CD14-positive monocyte (primary cell): Measurements from ENCODE around the gene TEAD1. TPM values are rescaled to one million over a fixed set of nuclear protein-coding genes. Genes with fewer than 3 reads are reported as not detected.

Experiments used
- DNase-seq, 3 donors: peaks; one replicate each; pipeline ENCODE4 v3.0.0-alpha.2; 2011 to 2022
- H2AFZ ChIP-seq: 2 replicates; pipeline ENCODE4 v1.6.0; 2012; ENCODE audit warnings: mild to moderate bottlenecking, low read depth, low read length, inconsistent platforms; ENCODE audit not compliant: insufficient read depth, poor library complexity, severe bottlenecking
- H3K27ac ChIP-seq, 2 donors: 1 replicate in 1 of 2; 2 replicates in 1 of 2; pipeline ENCODE4 v1.5.1; 2012 to 2013; ENCODE audit warnings: low read length in 2 of 2, control low read depth in 1 of 2, inconsistent platforms in 1 of 2, low read depth in 1 of 2, mild to moderate bottlenecking in 1 of 2
- H3K27me3 ChIP-seq, 2 donors: one replicate each; pipeline versions ENCODE4 v1.6.0 to v1.6.1; 2011 to 2013; ENCODE audit warnings: low read length in 2 of 2; ENCODE audit not compliant: control insufficient read depth in 2 of 2, insufficient read depth in 2 of 2
- H3K36me3 ChIP-seq, 2 donors: replicated peaks in 1 of 2; 1 replicate in 1 of 2; 2 replicates in 1 of 2; pipeline versions ENCODE4 v1.5.1 to v1.6.1; 2012 to 2013; ENCODE audit warnings: low read length in 2 of 2, control low read depth in 1 of 2, inconsistent platforms in 1 of 2, mild to moderate bottlenecking in 1 of 2; ENCODE audit not compliant: insufficient read depth in 2 of 2, control insufficient read depth in 1 of 2
- H3K4me1 ChIP-seq, 2 donors: 1 replicate in 1 of 2; 2 replicates in 1 of 2; pipeline versions ENCODE4 v1.5.1 to v1.6.1; 2012 to 2013; ENCODE audit warnings: low read length in 2 of 2, control low read depth in 1 of 2, inconsistent platforms in 1 of 2, mild to moderate bottlenecking in 1 of 2, moderate library complexity in 1 of 2; ENCODE audit not compliant: insufficient read depth in 2 of 2, control insufficient read depth in 1 of 2
- H3K4me2 ChIP-seq: replicated peaks from 2 replicates; pipeline ENCODE3; 2012; ENCODE audit warnings: low read length, moderate library complexity, mild to moderate bottlenecking; ENCODE audit not compliant: poor library complexity, severe bottlenecking; ENCODE audit errors: extremely low read depth
- H3K4me3 ChIP-seq, 3 experiments: fragments of 200-600 bp in 1 of 3; sonication (generic) in 1 of 3; replicated peaks in 1 of 3; 1 replicate in 2 of 3; 2 replicates in 1 of 3; pipeline ENCODE4 v1.5.1; 2011 to 2013; ENCODE audit warnings: low read length in 3 of 3, mild to moderate bottlenecking in 3 of 3, control low read depth in 2 of 3, low read depth in 2 of 3, inconsistent platforms in 1 of 3, moderate library complexity in 1 of 3
- H3K79me2 ChIP-seq: 2 replicates; pipeline ENCODE4 v1.6.0; 2012; ENCODE audit warnings: mild to moderate bottlenecking, control low read depth, inconsistent platforms, low read length, moderate library complexity; ENCODE audit not compliant: insufficient read depth
- H3K9ac ChIP-seq: 2 replicates; pipeline ENCODE4 v1.6.0; 2017; ENCODE audit warnings: low read length, mild to moderate bottlenecking; ENCODE audit not compliant: insufficient read depth, poor library complexity, severe bottlenecking
- H3K9me3 ChIP-seq, 2 donors: replicated peaks in 1 of 2; 1 replicate in 1 of 2; 2 replicates in 1 of 2; pipeline versions ENCODE4 v1.5.1 to v1.6.1; 2012 to 2013; ENCODE audit warnings: low read length in 2 of 2, control low read depth in 1 of 2; ENCODE audit not compliant: control insufficient read depth in 1 of 2, insufficient read depth in 1 of 2
- H4K20me1 ChIP-seq: 2 replicates; pipeline ENCODE4 v1.6.0; 2012; ENCODE audit warnings: mild to moderate bottlenecking, low read length, control low read depth, moderate library complexity; ENCODE audit not compliant: insufficient read depth
- H3K27ac Mint-ChIP-seq, 7 donors: one replicate each; pipeline ENCODE4 v1.8.0; 2020; ENCODE audit warnings: mild to moderate bottlenecking in 7 of 7, mixed read lengths in 7 of 7, moderate library complexity in 6 of 7, inconsistent platforms in 2 of 7
- H3K27me3 Mint-ChIP-seq, 3 donors: one replicate each; pipeline ENCODE4 v1.8.0; 2021 to 2022; ENCODE audit warnings: low read depth in 3 of 3, mild to moderate bottlenecking in 3 of 3, mixed read lengths in 3 of 3, moderate library complexity in 3 of 3, inconsistent platforms in 1 of 3
- H3K36me3 Mint-ChIP-seq, 2 donors: one replicate each; pipeline ENCODE4 v1.8.0; 2020; ENCODE audit warnings: mixed read lengths in 2 of 2, inconsistent platforms in 1 of 2, mild to moderate bottlenecking in 1 of 2
- H3K4me1 Mint-ChIP-seq: one replicate; pipeline ENCODE4 v1.8.0; 2020; ENCODE audit warnings: mild to moderate bottlenecking, mixed read lengths
- H3K4me3 Mint-ChIP-seq, 2 donors: one replicate each; pipeline ENCODE4 v1.8.0; 2020; ENCODE audit warnings: mild to moderate bottlenecking in 2 of 2, mixed read lengths in 2 of 2, moderate library complexity in 1 of 2
- H3K9me3 Mint-ChIP-seq, 7 donors: one replicate each; pipeline ENCODE4 v1.8.0; 2020 to 2022; ENCODE audit warnings: mixed read lengths in 7 of 7, mild to moderate bottlenecking in 6 of 7, moderate library complexity in 6 of 7, inconsistent platforms in 2 of 7
- CTCF ChIP-seq: fragments of 200-600 bp; IDR thresholded peaks from one replicate; pipeline ENCODE4 v1.8.0; 2022; ENCODE audit warnings: antibody characterized with exemption, mild to moderate bottlenecking
- WGBS: methylation state at CpG from one replicate; pipeline ENCODE4 v1.1.5; 2013; ENCODE audit warnings: missing lambda C conversion rate; ENCODE audit not compliant: insufficient coverage; 5-methylcytosine and 5-hydroxymethylcytosine counted together
- intact Hi-C, 2 donors: fragments of 100-400 bp; cut with micrococcal nuclease; formaldehyde crosslinking; loops; one replicate each; pipeline versions ENCODE4 v1.15.0 to v1.15.1; 2023
- polyA plus RNA-seq, 3 donors: library from polyadenylated mRNA; depleted of rRNA in 1 of 3; unstranded in 2 of 3; stranded (reverse) in 1 of 3; fragments of 300-500 nt in 2 of 3; fragments of >200 nt in 1 of 3; fragmentation: Illumina TruSeq in 2 of 3; gene quantifications; 1 replicate in 2 of 3; 2 replicates in 1 of 3; pipeline ENCODE4 v1.2.3, GENCODE V29; 2012 to 2021

Gene TEAD1
- polyA plus RNA-seq, 3 donors = not detected

DNA sequence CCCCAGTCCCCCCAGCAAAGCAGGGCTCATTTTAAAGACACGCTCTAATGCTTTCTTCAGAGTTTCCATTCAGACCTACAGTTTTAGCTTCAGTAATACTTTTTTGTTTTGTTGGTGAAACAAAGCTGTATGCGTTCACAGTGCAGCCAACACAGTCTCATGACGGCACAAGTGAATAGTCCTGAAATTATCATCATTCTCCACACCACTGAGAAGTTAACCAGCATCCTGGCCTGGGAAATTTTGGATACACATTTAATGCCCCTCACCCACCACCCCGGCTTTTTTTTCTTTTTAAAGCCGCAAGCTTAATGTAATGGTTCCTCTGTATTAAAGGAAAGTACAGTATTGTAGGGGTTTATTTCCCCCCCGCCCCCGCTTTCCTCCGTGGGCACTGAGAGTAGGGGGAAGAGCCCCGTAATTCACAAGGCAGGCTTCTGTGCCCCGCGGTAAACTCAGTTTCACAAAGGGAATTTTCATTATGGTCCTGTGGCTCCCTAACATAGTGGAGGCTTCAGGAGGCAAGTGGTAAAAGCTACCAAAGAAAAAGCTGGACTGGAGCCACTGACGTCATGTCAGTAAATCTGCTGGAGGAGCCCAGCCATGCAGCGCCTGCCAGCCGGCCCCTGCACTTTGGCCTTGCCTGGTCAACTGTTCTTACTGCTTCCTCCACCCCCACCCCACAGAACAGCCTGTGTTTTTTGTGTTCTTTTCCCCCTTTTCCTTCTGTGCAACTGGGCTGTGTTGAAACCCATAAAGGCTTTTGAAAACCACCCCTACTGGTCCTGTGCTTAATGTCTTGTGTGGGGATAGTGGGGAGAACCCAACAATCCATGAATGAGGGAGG, 18.2 kb downstream of the TEAD1 start:
- DNase-seq = no peak
- Histone ChIP-seq H3K27ac (no peak overlapping the region), H3K79me2 (no peaks in the 10 kb centered on the region), H3K36me3 (no peaks in the 10 kb centered on the region), H3K4me3 (no peak overlapping the region), H2AFZ (no peak overlapping the region), H4K20me1 (no peaks in the 10 kb centered on the region), H3K4me1 (peaks cover 3 to 4% of the 10 kb centered on the region in 2 donors), H3K27me3 (peaks cover 59 to 72% of the 10 kb centered on the region in 2 donors), H3K9ac (no peak overlapping the region), H3K4me2 (no peak overlapping the region), H3K9me3 (no peaks in the 10 kb centered on the region)
- TF ChIP-seq CTCF = no peak
- Mint-ChIP-seq H3K27me3 (peaks cover 53 to 81% (median 57%) of the 10 kb centered on the region in 3 donors), H3K36me3 (no peaks in the 10 kb centered on the region), H3K27ac (no peak overlapping the region), H3K4me1 (peaks cover 9% of the 10 kb centered on the region), H3K4me3 (peak overlapping the region in 1 of 2 donors; percentile 39), H3K9me3 (peaks cover 0 to 9% (median 2%) of the 10 kb centered on the region in 7 donors)
- intact Hi-C loops = no loop called here
- WGBS = 29% methylated on average over 6 of the region's 14 CpGs

DNA sequence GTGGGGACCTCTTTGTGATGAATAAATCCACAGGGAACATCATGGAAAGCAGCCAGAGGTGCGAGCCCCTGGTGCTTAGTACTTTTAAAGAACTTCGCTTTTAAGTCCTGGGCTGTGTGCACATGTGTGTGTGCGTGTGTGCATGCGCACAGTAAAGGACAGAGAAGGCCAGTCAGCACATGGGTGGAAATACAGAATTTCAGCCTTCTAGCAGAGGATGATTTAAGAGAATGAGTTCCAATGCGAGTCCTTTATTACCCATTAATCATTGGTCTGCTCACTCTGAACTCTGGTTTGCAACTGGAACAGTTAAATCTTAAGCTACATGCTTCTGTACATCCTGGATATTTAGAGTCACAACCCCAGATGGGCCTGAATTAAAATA, 18.9 kb downstream of the TEAD1 start:
- H3K9ac ChIP-seq = no peak overlapping the region
- TF ChIP-seq CTCF = no peak
- H3K4me1 ChIP-seq = peaks cover 3 to 4% of the 10 kb centered on the region in 2 donors
- no peaks in the 10 kb centered on the region for H3K36me3 ChIP-seq
- no peak for DNase-seq
- H3K4me1 Mint-ChIP-seq = peaks cover 9% of the 10 kb centered on the region
- no peak overlapping the region for H3K27ac ChIP-seq
- H3K9me3 ChIP-seq = no peaks in the 10 kb centered on the region
- no peak overlapping the region for H2AFZ ChIP-seq
- peaks cover 58 to 80% (median 58%) of the 10 kb centered on the region in 3 donors for H3K27me3 Mint-ChIP-seq
- intact Hi-C loops = no loop called here
- WGBS = 80% methylated on average over 2 of the region's 5 CpGs
- peaks cover 0 to 9% (median 2%) of the 10 kb centered on the region in 7 donors for H3K9me3 Mint-ChIP-seq
- no peaks in the 10 kb centered on the region for H3K79me2 ChIP-seq
- H3K27ac Mint-ChIP-seq = no peak overlapping the region
- H3K4me2 ChIP-seq = no peak overlapping the region
- peaks cover 56 to 72% of the 10 kb centered on the region in 2 donors for H3K27me3 ChIP-seq
- H3K4me3 ChIP-seq = no peak overlapping the region
- H4K20me1 ChIP-seq = no peaks in the 10 kb centered on the region
- no peaks in the 10 kb centered on the region for H3K36me3 Mint-ChIP-seq
- peak overlapping the region in 1 of 2 donors; percentile 39 for H3K4me3 Mint-ChIP-seq
